MCF 10A (cell line): ENCODE data around the gene ZNF717. TPM values are rescaled to one million over a fixed set of nuclear protein-coding genes. Genes with fewer than 3 reads are reported as not detected.
"Not testable (repeated sequence)": the region's sequence is repeated elsewhere in the genome, so short reads cannot be mapped to it uniquely, and the experiment has no call there.

Experiments
- Bru-seq: library from RNA; stranded (reverse); fragments of 400-500 nt; gene quantifications from one replicate; lab custom pipeline; 2021; lab: Mats Ljungman, UMichigan
- BruChase-seq, 2 experiments: library from RNA; stranded (reverse); fragments of 400-500 nt; gene quantifications; one replicate each; lab custom pipeline; 2021; lab: Mats Ljungman, UMichigan
- BruUV-seq: library from RNA; stranded (reverse); fragments of 400-500 nt; replicated peaks from 2 replicates; lab custom pipeline; 2021; lab: Mats Ljungman, UMichigan
- CTCF ChIA-PET: fragments of 300-600 bp; sonication (Branson Sonifier 250); formaldehyde crosslinking; extraction: SDS; loops from one replicate; lab custom pipeline; 2021; ENCODE audit warnings: antibody characterized with exemption, inconsistent platforms; lab: Yijun Ruan, JAX
- POLR2A ChIA-PET: fragments of 300-600, 350-650 bp; sonication (Branson Sonifier 250); formaldehyde crosslinking; extraction: SDS; loops from one replicate; lab custom pipeline; 2020; ENCODE audit warnings: antibody characterized with exemption, inconsistent platforms; lab: Yijun Ruan, JAX
- DNase-seq: peaks from one replicate; pipeline ENCODE4 v3.0.0-alpha.2; 2018; ENCODE audit not compliant: unreplicated experiment
- H3K27ac Mint-ChIP-seq: one replicate; pipeline ENCODE4 v1.8.0; 2022; ENCODE audit warnings: mild to moderate bottlenecking, low read depth, mixed read lengths; ENCODE audit not compliant: unreplicated experiment
- H3K27me3 Mint-ChIP-seq: one replicate; pipeline ENCODE4 v1.8.0; 2022; ENCODE audit warnings: mixed read lengths; ENCODE audit not compliant: insufficient read depth, unreplicated experiment
- H3K36me3 Mint-ChIP-seq: one replicate; pipeline ENCODE4 v1.8.0; 2022; ENCODE audit warnings: mild to moderate bottlenecking, moderate library complexity, mixed read lengths; ENCODE audit not compliant: insufficient read depth, unreplicated experiment
- H3K4me1 Mint-ChIP-seq: one replicate; pipeline ENCODE4 v1.8.0; 2022; ENCODE audit warnings: mixed read lengths; ENCODE audit not compliant: insufficient read depth, unreplicated experiment
- H3K4me3 Mint-ChIP-seq: one replicate; pipeline ENCODE4 v1.8.0; 2022; ENCODE audit warnings: mild to moderate bottlenecking, moderate library complexity, mixed read lengths; ENCODE audit not compliant: unreplicated experiment
- H3K9me3 Mint-ChIP-seq: one replicate; pipeline ENCODE4 v1.8.0; 2022; ENCODE audit warnings: mixed read lengths; ENCODE audit not compliant: unreplicated experiment
- CTCF ChIP-seq: fragments of 200-600 bp; IDR thresholded peaks from one replicate; pipeline ENCODE4 v1.8.0; 2022; ENCODE audit warnings: antibody characterized with exemption, mild to moderate bottlenecking; ENCODE audit not compliant: unreplicated experiment
- intact Hi-C: fragments of 100-400 bp; cut with micrococcal nuclease; formaldehyde crosslinking; loops from 2 replicates; pipeline ENCODE4 v1.14.1; 2022
- long read RNA-seq: library from polyadenylated mRNA; stranded (forward); transcript quantifications from one replicate; pipeline ENCODE4 v2.0.0, GENCODE V29; 2022
- total RNA-seq: library from RNA; stranded (reverse); gene quantifications from 2 replicates; pipeline ENCODE4 v1.2.3, GENCODE V29; 2022

Gene ZNF717
- total RNA-seq: not detected in 2 replicates
- Bru-seq, nascent RNA: percentile 8 among the genes with signal in this experiment
- BruChase-seq, experiment 1, labeled RNA remaining after a 6-hour chase: percentile 10 among the genes with signal in this experiment
- percentile 11 among the genes with signal in this experiment for BruChase-seq, experiment 2, labeled RNA remaining after a 2-hour chase
- long read RNA-seq: 0 reads

- BruUV-seq, CTCF ChIA-PET, POLR2A ChIA-PET, H3K27me3 Mint-ChIP-seq, H3K36me3 Mint-ChIP-seq, DNase-seq, intact Hi-C loops, H3K27ac Mint-ChIP-seq, H3K4me1 Mint-ChIP-seq, H3K9me3 Mint-ChIP-seq, H3K4me3 Mint-ChIP-seq: not testable (repeated sequence)
Observed at GRCh38 chr3:75785081-75785755, at the start of gene ZNF717. Gene ZNF717 (minus strand): TSS chr3:75785549. CDS start chr3:75783362, 2,187 bp downstream.

- H3K36me3 Mint-ChIP-seq, H3K27ac Mint-ChIP-seq, H3K4me1 Mint-ChIP-seq, BruUV-seq, DNase-seq, POLR2A ChIA-PET, CTCF ChIA-PET, H3K27me3 Mint-ChIP-seq, intact Hi-C loops, H3K4me3 Mint-ChIP-seq: not testable (repeated sequence)
- H3K9me3 Mint-ChIP-seq: peaks cover 13% of the 10 kb centered on the region
Observed at GRCh38 chr3:75831076-75831475, 45.7 kb upstream of the ZNF717 start.

GRCh38 chr3:75818019-75818418 lies 32.7 kb upstream of the ZNF717 start:
- H3K9me3 Mint-ChIP-seq, BruUV-seq, DNase-seq, H3K27ac Mint-ChIP-seq, H3K36me3 Mint-ChIP-seq, H3K4me3 Mint-ChIP-seq, POLR2A ChIA-PET, H3K27me3 Mint-ChIP-seq, H3K4me1 Mint-ChIP-seq: not testable (repeated sequence)
- CTCF ChIA-PET: interaction anchor here (0.8 to 2.7 kb wide), 6 partner anchors 9 to 1156 kb away, joined by 3 to 10 read pairs (median 6); no protein-coding TSS in a partner anchor
- intact Hi-C loops: loop anchor here (1.0 to 2.0 kb wide), 2 partner anchors 227 to 290 kb away; no protein-coding TSS in a partner anchor

- H3K9me3 Mint-ChIP-seq, POLR2A ChIA-PET, H3K36me3 Mint-ChIP-seq, H3K27ac Mint-ChIP-seq, H3K27me3 Mint-ChIP-seq, DNase-seq, intact Hi-C loops, BruUV-seq, H3K4me3 Mint-ChIP-seq, H3K4me1 Mint-ChIP-seq: not testable (repeated sequence)
- CTCF ChIA-PET: interaction anchor here (0.6 to 2.7 kb wide), 8 partner anchors 8 to 1113 kb away, joined by 3 to 10 read pairs (median 5); no protein-coding TSS in a partner anchor
Observed at GRCh38 chr3:75816287-75817180, 31.2 kb upstream of the ZNF717 start.

- no peak for DNase-seq
- POLR2A ChIA-PET: no interaction called here
- Mint-ChIP-seq H3K27me3 (peaks cover 10% of the 10 kb centered on the region), H3K4me1 (no peaks in the 10 kb centered on the region), H3K4me3 (no peak overlapping the region), H3K27ac (no peak overlapping the region), H3K9me3 (no peaks in the 10 kb centered on the region), H3K36me3 (no peaks in the 10 kb centered on the region)
- TF ChIP-seq CTCF: no peak
- BruUV-seq: no TSS peak
- CTCF ChIA-PET: no interaction called here
- intact Hi-C loops: no loop called here
Observed at GRCh38 chr3:75814797-75815196, 29.4 kb upstream of the ZNF717 start.
